Caco-2 (cell line): Measurements from ENCODE around the gene GLI3. TPM values are rescaled to one million over a fixed set of nuclear protein-coding genes. Genes with fewer than 3 reads are reported as not detected.

ENCODE experiments used
- BruUV-seq: library from RNA; stranded (reverse); fragments of 400-500 nt; replicated peaks from 2 replicates; lab custom pipeline; 2021; lab: Mats Ljungman, UMichigan
- CTCF ChIA-PET: fragments of 300-600 bp; sonication (Branson Sonifier 250); formaldehyde crosslinking; loops from one replicate; lab custom pipeline; 2022; ENCODE audit warnings: antibody characterized with exemption; lab: Charles Lee
- POLR2A ChIA-PET: fragments of 300-600 bp; sonication (Branson Sonifier 250); formaldehyde crosslinking; loops from one replicate; lab custom pipeline; 2022; ENCODE audit warnings: antibody characterized with exemption; lab: Charles Lee
- DNase-seq, 2 experiments: peaks; one replicate each; pipeline versions ENCODE4 v3.0.0 to v3.0.0-alpha.2; 2020 to 2022
- H3K27me3 ChIP-seq: replicated peaks from 2 replicates; pipeline ENCODE4 v1.6.0; 2011; ENCODE audit warnings: low read length; ENCODE audit not compliant: control insufficient read depth, insufficient read depth
- H3K36me3 ChIP-seq: 2 replicates; pipeline ENCODE4 v1.5.1; 2011; ENCODE audit warnings: low read length; ENCODE audit not compliant: control insufficient read depth, insufficient read depth
- H3K4me1 ChIP-seq: fragments of 250-450 bp; sonication (Bioruptor Pico); 2 replicates; pipeline ENCODE4 v1.5.1; 2020; ENCODE audit warnings: mild to moderate bottlenecking
- H3K4me3 ChIP-seq: 2 replicates; pipeline ENCODE4 v1.5.1; 2011; ENCODE audit warnings: low read depth, mild to moderate bottlenecking, control low read depth, low read length
- H3K9me3 ChIP-seq: fragments of 250-450 bp; sonication (Bioruptor Pico); 2 replicates; pipeline ENCODE4 v1.5.1; 2020; ENCODE audit warnings: mild to moderate bottlenecking, moderate library complexity
- H3K27ac Mint-ChIP-seq: one replicate; pipeline ENCODE4 v1.8.0; 2022; ENCODE audit warnings: mixed read lengths; ENCODE audit not compliant: unreplicated experiment
- H3K27me3 Mint-ChIP-seq: one replicate; pipeline ENCODE4 v1.8.0; 2022; ENCODE audit warnings: mixed read lengths; ENCODE audit not compliant: insufficient read depth, unreplicated experiment
- H3K36me3 Mint-ChIP-seq: one replicate; pipeline ENCODE4 v1.8.0; 2022; ENCODE audit warnings: mild to moderate bottlenecking, mixed read lengths; ENCODE audit not compliant: insufficient read depth, unreplicated experiment
- H3K4me1 Mint-ChIP-seq: one replicate; pipeline ENCODE4 v1.8.0; 2022; ENCODE audit warnings: low read depth, mixed read lengths; ENCODE audit not compliant: unreplicated experiment
- H3K4me3 Mint-ChIP-seq: one replicate; pipeline ENCODE4 v1.8.0; 2022; ENCODE audit warnings: mild to moderate bottlenecking, moderate library complexity, mixed read lengths; ENCODE audit not compliant: unreplicated experiment
- H3K9me3 Mint-ChIP-seq: one replicate; pipeline ENCODE4 v1.8.0; 2022; ENCODE audit warnings: mixed read lengths; ENCODE audit not compliant: unreplicated experiment
- intact Hi-C: fragments of 100-400 bp; cut with micrococcal nuclease; formaldehyde crosslinking; loops from one replicate; pipeline ENCODE4 v1.10.0; 2022; ENCODE audit not compliant: unreplicated experiment
- total RNA-seq: library from RNA; stranded (reverse); gene quantifications from 2 replicates; pipeline ENCODE4 v1.2.3, GENCODE V29; 2022
- TF ChIP-seq, protein P1 (sequence below), 2 experiments: fragments of 200-600 bp in 1 of 2; IDR thresholded peaks; 1 replicate in 1 of 2; 2 replicates in 1 of 2; pipeline versions ENCODE4 v1.5.1 to v1.8.0; 2011 to 2022; ENCODE audit warnings: antibody characterized with exemption in 1 of 2, control low read depth in 1 of 2, inconsistent platforms in 1 of 2, low read depth in 1 of 2, low read length in 1 of 2, mild to moderate bottlenecking in 1 of 2, moderate library complexity in 1 of 2; ENCODE audit not compliant: insufficient read depth in 1 of 2, severe bottlenecking in 1 of 2, unreplicated experiment in 1 of 2

The GLI3 gene
- total RNA-seq, 1 experiment from 2014 or later: 1.00 TPM

DNA sequence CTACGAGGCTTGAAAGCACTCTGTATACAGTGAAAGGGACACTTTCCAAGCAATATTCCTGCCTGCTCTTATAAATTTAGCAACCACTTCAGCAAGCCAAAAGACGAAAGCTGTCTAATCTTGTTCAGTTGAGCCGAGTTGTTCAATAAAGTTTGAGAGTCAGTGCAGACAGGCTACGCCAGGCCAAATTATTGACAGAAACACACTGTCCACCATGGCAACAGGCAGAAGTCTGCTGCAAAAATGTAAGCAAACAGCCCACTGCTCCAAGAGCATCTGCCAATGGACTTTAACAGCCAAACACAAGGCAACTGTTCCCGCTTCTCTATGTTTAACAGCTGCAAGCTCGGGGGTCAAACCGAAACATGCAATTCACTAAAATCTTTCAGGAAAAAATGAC is 85.7 kb downstream of the GLI3 start:
- H3K36me3 Mint-ChIP-seq: peaks cover 3% of the 10 kb centered on the region
- Histone ChIP-seq H3K4me3 (no peak overlapping the region), H3K27me3 (peaks cover 1% of the 10 kb centered on the region), H3K36me3 (no peaks in the 10 kb centered on the region), H3K4me1 (no peaks in the 10 kb centered on the region), H3K9me3 (no peaks in the 10 kb centered on the region)
- TF ChIP-seq, protein P1, sequence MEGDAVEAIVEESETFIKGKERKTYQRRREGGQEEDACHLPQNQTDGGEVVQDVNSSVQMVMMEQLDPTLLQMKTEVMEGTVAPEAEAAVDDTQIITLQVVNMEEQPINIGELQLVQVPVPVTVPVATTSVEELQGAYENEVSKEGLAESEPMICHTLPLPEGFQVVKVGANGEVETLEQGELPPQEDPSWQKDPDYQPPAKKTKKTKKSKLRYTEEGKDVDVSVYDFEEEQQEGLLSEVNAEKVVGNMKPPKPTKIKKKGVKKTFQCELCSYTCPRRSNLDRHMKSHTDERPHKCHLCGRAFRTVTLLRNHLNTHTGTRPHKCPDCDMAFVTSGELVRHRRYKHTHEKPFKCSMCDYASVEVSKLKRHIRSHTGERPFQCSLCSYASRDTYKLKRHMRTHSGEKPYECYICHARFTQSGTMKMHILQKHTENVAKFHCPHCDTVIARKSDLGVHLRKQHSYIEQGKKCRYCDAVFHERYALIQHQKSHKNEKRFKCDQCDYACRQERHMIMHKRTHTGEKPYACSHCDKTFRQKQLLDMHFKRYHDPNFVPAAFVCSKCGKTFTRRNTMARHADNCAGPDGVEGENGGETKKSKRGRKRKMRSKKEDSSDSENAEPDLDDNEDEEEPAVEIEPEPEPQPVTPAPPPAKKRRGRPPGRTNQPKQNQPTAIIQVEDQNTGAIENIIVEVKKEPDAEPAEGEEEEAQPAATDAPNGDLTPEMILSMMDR (IDR thresholded peaks at IDR 0.05; ENCODE audit: insufficient read depth in 1 of 2, low read depth in 1 of 2, low read length in 1 of 2, severe bottlenecking in 1 of 2, unreplicated experiment in 1 of 2): no peak
- no peaks in the 10 kb centered on the region for H3K4me1 Mint-ChIP-seq
- no peaks in the 10 kb centered on the region for H3K9me3 Mint-ChIP-seq
- peaks cover 17% of the 10 kb centered on the region for H3K27me3 Mint-ChIP-seq
- ChIA-PET POLR2A (no interaction called here), CTCF (no interaction called here)
- no peak overlapping the region for H3K27ac Mint-ChIP-seq
- no peak for DNase-seq
- intact Hi-C loops: no loop called here
- no TSS peak for BruUV-seq
- no peak overlapping the region for H3K4me3 Mint-ChIP-seq

DNA sequence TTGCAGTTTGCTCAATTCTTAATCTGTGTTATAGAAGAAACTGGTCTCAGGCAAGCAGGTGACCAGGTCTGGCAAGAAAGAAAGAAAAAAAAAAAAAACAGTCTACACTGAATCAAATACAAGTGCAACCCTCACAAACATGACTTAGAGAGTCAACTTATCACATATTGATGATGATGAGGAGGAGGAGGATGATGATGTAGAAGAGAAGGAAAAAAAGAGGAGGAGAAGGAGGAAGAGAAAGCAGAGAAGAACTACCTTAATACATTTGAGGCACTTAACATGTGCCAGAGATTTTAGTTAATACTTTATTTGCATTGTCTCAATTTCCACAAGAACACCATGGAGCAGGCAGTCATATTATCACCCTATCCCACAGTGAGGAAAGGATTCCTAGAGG is 91.5 kb downstream of the GLI3 start:
- Mint-ChIP-seq H3K9me3 (no peaks in the 10 kb centered on the region), H3K27me3 (peaks cover 35% of the 10 kb centered on the region), H3K4me1 (no peaks in the 10 kb centered on the region), H3K4me3 (no peak overlapping the region), H3K27ac (no peak overlapping the region), H3K36me3 (peaks cover 6% of the 10 kb centered on the region)
- H3K27me3 ChIP-seq: no peaks in the 10 kb centered on the region; the same call in 1 of the 2 replicates
- DNase-seq: no peak
- ChIA-PET CTCF (no interaction called here), POLR2A (no interaction called here)
- TF ChIP-seq, protein P1 (IDR thresholded peaks at IDR 0.05; ENCODE audit: insufficient read depth in 1 of 2, low read depth in 1 of 2, low read length in 1 of 2, severe bottlenecking in 1 of 2, unreplicated experiment in 1 of 2): no peak
- H3K9me3 ChIP-seq: no peaks in the 10 kb centered on the region
- intact Hi-C loops: loop anchor here (10.0 kb wide), 1 partner anchor 171 kb away; no protein-coding TSS in a partner anchor
- no peak overlapping the region for H3K4me3 ChIP-seq
- BruUV-seq: no TSS peak
- H3K4me1 ChIP-seq: no peaks in the 10 kb centered on the region
- H3K36me3 ChIP-seq: no peaks in the 10 kb centered on the region

DNA sequence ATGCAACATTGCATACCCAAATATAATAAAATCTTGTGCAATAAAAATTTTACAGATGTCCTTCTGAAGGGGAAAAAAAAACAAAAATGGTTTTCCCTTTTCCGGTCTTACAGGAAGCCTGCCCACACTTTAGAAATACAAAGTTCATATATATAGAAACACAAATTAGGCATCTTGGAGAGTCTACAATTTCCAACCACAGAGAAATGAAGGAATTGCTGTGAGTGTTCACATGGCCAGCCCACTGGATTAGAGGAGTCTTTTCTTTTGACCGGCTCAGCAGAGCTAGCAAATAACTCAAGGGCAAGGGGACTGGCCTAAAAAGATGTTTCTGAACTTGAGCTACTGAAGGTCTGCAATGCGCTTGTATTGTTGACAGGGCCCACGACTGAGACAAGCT is 92.4 kb downstream of the GLI3 start:
- Histone ChIP-seq H3K9me3 (no peaks in the 10 kb centered on the region), H3K4me1 (no peaks in the 10 kb centered on the region), H3K4me3 (no peak overlapping the region), H3K36me3 (no peaks in the 10 kb centered on the region), H3K27me3 (no peaks in the 10 kb centered on the region; the same call in 1 of the 2 replicates)
- Mint-ChIP-seq H3K36me3 (peaks cover 6% of the 10 kb centered on the region), H3K27me3 (peaks cover 37% of the 10 kb centered on the region), H3K4me3 (no peak overlapping the region), H3K4me1 (no peaks in the 10 kb centered on the region), H3K27ac (no peak overlapping the region), H3K9me3 (no peaks in the 10 kb centered on the region)
- no TSS peak for BruUV-seq
- ChIA-PET POLR2A (no interaction called here), CTCF (no interaction called here)
- TF ChIP-seq, protein P1 (IDR thresholded peaks at IDR 0.05; ENCODE audit: insufficient read depth in 1 of 2, low read depth in 1 of 2, low read length in 1 of 2, severe bottlenecking in 1 of 2, unreplicated experiment in 1 of 2): no peak
- intact Hi-C loops: loop anchor here (10.0 kb wide), 1 partner anchor 170 kb away; no protein-coding TSS in a partner anchor
- no peak for DNase-seq
